GM23338 (cell line): ENCODE data around the gene PIK3R5. TPM values are rescaled to one million over a fixed set of nuclear protein-coding genes. Genes with fewer than 3 reads are reported as not detected.

Experiments
- ATAC-seq: fragments of 200-7000 bp; cut with Tn5 transposase; 3 replicates; pipeline ENCODE4 v1.9.1; 2020
- DNase-seq: peaks from one replicate; pipeline ENCODE4 v3.0.0-alpha.2; 2015; ENCODE audit warnings: low spot score
- H2AFZ ChIP-seq: fragments of 200-600 bp; sonication (generic); 2 replicates; pipeline ENCODE4 v1.8.0; 2016; ENCODE audit warnings: antibody characterized with exemption, mild to moderate bottlenecking, moderate library complexity
- H3F3A ChIP-seq: fragments of 200-600 bp; sonication (generic); replicated peaks from 2 replicates; pipeline ENCODE4 v1.8.0; 2017; ENCODE audit warnings: antibody characterized with exemption, mixed run types, low read depth
- H3K27ac ChIP-seq: fragments of 200-600 bp; sonication (generic); 2 replicates; pipeline ENCODE4 v1.6.1; 2016; ENCODE audit warnings: low read depth
- H3K27me3 ChIP-seq: fragments of 200-600 bp; sonication (generic); 2 replicates; pipeline ENCODE4 v1.8.0; 2016; ENCODE audit warnings: mild to moderate bottlenecking, mixed run types, moderate library complexity; ENCODE audit not compliant: insufficient read depth
- H3K36me3 ChIP-seq: fragments of 200-600 bp; sonication (generic); 2 replicates; pipeline ENCODE4 v1.8.0; 2016; ENCODE audit warnings: mild to moderate bottlenecking; ENCODE audit not compliant: insufficient read depth
- H3K4me1 ChIP-seq: fragments of 200-600 bp; sonication (generic); 2 replicates; pipeline ENCODE4 v1.8.0; 2016; ENCODE audit warnings: mild to moderate bottlenecking, moderate library complexity; ENCODE audit not compliant: insufficient read depth
- H3K4me2 ChIP-seq: fragments of 200-600 bp; sonication (generic); 2 replicates; pipeline ENCODE4 v1.7.1; 2017; ENCODE audit warnings: mixed run types
- H3K4me3 ChIP-seq: fragments of 200-600 bp; sonication (generic); 2 replicates; pipeline ENCODE4 v1.6.1; 2016; ENCODE audit warnings: mixed run types
- H3K79me2 ChIP-seq: fragments of 200-600 bp; sonication (generic); replicated peaks from 2 replicates; pipeline ENCODE4 v1.8.0; 2017; ENCODE audit warnings: mild to moderate bottlenecking; ENCODE audit not compliant: insufficient read depth
- H3K9me2 ChIP-seq: fragments of 200-600 bp; sonication (generic); 2 replicates; pipeline ENCODE4 v1.8.0; 2017; ENCODE audit not compliant: insufficient read depth
- H4K20me1 ChIP-seq: fragments of 200-600 bp; sonication (generic); replicated peaks from 2 replicates; pipeline ENCODE4 v1.8.0; 2017; ENCODE audit warnings: mild to moderate bottlenecking; ENCODE audit not compliant: insufficient read depth
- H3K27ac Mint-ChIP-seq: 2 replicates; pipeline ENCODE4 v1.8.0; 2020; ENCODE audit warnings: inconsistent platforms, mild to moderate bottlenecking, moderate library complexity, mixed read lengths
- H3K27me3 Mint-ChIP-seq: 3 replicates; pipeline ENCODE4 v1.8.0; 2022; ENCODE audit warnings: low read depth, mild to moderate bottlenecking, moderate library complexity, mixed read lengths, inconsistent platforms; ENCODE audit not compliant: insufficient read depth, poor library complexity
- H3K36me3 Mint-ChIP-seq: 3 replicates; pipeline ENCODE4 v1.8.0; 2021; ENCODE audit warnings: low read depth, mild to moderate bottlenecking, inconsistent platforms, moderate library complexity, mixed read lengths
- H3K4me1 Mint-ChIP-seq: 3 replicates; pipeline ENCODE4 v1.8.0; 2020; ENCODE audit warnings: mild to moderate bottlenecking, inconsistent platforms, mixed read lengths
- H3K4me3 Mint-ChIP-seq: 3 replicates; pipeline ENCODE4 v1.8.0; 2021; ENCODE audit warnings: moderate library complexity, mild to moderate bottlenecking, inconsistent platforms, mixed read lengths
- H3K9me3 Mint-ChIP-seq: 3 replicates; pipeline ENCODE4 v1.8.0; 2020; ENCODE audit warnings: moderate library complexity, mild to moderate bottlenecking, inconsistent platforms, mixed read lengths
- CREB1 ChIP-seq: fragments of 250-450 bp; sonication (Bioruptor Pico); IDR thresholded peaks from 2 replicates; pipeline ENCODE4 v1.5.0; 2020; ENCODE audit warnings: low read depth, mild to moderate bottlenecking, moderate library complexity
- EZH2 ChIP-seq: fragments of 200-600 bp; sonication (generic); IDR thresholded peaks from one replicate; pipeline ENCODE4 v1.8.0; 2017; ENCODE audit warnings: antibody characterized with exemption, mild to moderate bottlenecking, low read depth; ENCODE audit not compliant: unreplicated experiment
- JUNB ChIP-seq: IDR thresholded peaks from one replicate; pipeline ENCODE4 v1.6.1; 2016; ENCODE audit warnings: antibody characterized with exemption; ENCODE audit not compliant: unreplicated experiment
- NANOG ChIP-seq: IDR thresholded peaks from 2 replicates; pipeline ENCODE4 v1.6.1; 2016; ENCODE audit warnings: antibody characterized with exemption, borderline replicate concordance
- STAT1 ChIP-seq: IDR thresholded peaks from one replicate; pipeline ENCODE4 v1.6.1; 2016; ENCODE audit warnings: antibody characterized with exemption; ENCODE audit not compliant: unreplicated experiment
- ZNF331 ChIP-seq: fragments of 250-450 bp; sonication (Bioruptor Pico); IDR thresholded peaks from 2 replicates; pipeline ENCODE4 v1.5.0; 2020; ENCODE audit warnings: low read depth, mild to moderate bottlenecking, moderate library complexity
- polyA plus RNA-seq: library from polyadenylated mRNA; unstranded; fragments of >200 nt; fragmentation: Nextera tagmentation; extraction: Ambion mirVana; gene quantifications from 2 replicates; pipeline ENCODE4 v1.2.1, GENCODE V29; 2016
- total RNA-seq: library from RNA; depleted of rRNA; stranded (reverse); fragments of >200 nt; shearing (Covaris generic); gene quantifications from 2 replicates; pipeline ENCODE4 v1.2.3, GENCODE V29; 2014
- TF ChIP-seq, protein P1 (sequence below), 2 experiments: fragments of 200-600 bp in 1 of 2; sonication (generic) in 1 of 2; conservative IDR thresholded peaks; 2 replicates each; pipeline versions ENCODE4 v1.5.1 to v1.6.1; 2016 to 2017; ENCODE audit warnings: antibody characterized with exemption in 2 of 2, low read depth in 2 of 2, mild to moderate bottlenecking in 2 of 2, moderate library complexity in 1 of 2

Gene PIK3R5
- total and polyA plus RNA-seq, 2 experiments from 2014 or later: 1.7 to 9.4 TPM

DNA sequence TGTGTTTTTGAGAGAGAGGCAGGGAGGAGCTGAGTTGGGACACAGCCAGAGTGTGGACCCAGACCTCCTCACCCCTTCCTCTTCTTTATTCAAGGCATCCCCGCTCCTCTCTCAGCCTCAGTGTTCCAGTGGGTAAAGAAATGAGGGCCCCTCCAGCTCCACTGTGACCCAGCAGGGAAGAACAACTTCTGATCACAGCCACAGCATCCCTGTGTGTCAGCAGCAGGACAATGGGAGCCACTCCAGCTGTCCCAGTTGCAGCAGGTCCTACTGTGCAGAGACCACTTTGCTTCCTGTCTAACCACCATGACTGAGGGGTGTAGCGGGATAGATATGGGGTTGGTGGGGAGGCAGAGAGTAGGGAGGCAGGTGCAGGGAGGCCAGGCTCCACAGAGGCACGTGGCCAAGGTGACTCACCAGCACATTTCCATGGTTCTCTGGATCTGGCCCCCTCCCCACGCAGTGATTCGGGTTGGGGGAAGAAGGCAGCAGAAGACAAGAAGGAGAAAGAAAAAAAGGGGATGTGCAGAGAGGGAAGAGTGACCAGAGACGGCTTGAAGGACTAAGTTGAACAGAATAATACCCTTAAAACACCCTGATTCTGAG lies 24.5 kb downstream of the PIK3R5 start:
- H3K27me3 Mint-ChIP-seq: no peaks in the 10 kb centered on the region
- Histone ChIP-seq H3K79me2 (no peaks in the 10 kb centered on the region), H3K4me3 (no peak overlapping the region)

DNA sequence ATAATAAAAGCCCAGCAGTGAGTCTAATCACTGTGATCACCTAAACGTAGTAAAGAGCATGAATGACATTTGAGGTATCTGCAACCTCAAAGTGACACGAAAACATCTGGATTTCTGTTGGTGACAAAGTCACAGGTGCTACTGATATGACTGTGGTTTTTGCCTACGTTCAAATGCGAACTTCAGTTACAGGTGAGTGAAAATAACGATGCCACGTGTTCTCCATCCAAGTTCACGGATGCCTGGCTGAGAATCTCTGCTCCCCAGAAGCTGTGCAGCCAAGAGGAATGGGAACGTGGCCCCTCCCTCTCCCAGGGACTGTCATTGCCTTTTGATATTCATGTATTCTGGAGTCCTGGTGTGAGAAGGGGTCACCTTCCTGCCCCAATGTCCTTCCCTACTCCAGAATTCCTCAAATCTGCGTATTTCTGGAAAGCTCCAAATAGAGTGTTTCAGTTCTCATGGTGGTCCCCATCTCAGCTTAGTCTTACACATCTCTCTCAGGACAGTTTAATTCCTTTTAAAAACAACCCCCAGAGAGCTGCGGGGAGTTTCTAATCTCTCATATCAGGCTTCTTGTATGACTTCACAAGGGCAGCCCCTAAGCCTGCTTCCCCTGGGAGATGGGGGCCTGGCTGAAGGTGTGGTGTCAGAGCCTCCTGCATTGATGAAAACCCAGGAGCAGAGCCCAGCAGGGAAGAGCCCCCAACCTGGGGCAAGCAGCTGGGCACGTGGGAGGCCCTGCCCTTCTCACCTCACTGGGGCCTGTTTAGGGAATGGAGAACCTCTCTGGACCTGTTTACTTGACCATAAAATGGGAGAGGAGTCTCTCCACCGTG lies 25.8 kb downstream of the PIK3R5 start:
- H3K79me2 ChIP-seq: no peaks in the 10 kb centered on the region
- peaks cover 12% of the 10 kb centered on the region; the same call in 1 of the 2 replicates for H3K4me1 ChIP-seq
- H3K9me2 ChIP-seq: 0 out of 2 replicates have a peak, but pooled peaks cover 2% of the 10 kb centered on the region
- Mint-ChIP-seq H3K4me1 (peaks cover 24% of the 10 kb centered on the region), H3K9me3 (peaks cover 3% of the 10 kb centered on the region; the same call in 2 of the 3 replicates), H3K27ac (no peak overlapping the region), H3K36me3 (peaks cover 2% of the 10 kb centered on the region; the same call in 1 of the 3 replicates), H3K27me3 (no peaks in the 10 kb centered on the region), H3K4me3 (no peak overlapping the region)
- DNase-seq (peak; percentile 10), ATAC-seq (peak; percentile 45)
- no peak overlapping the region for H3K27ac ChIP-seq
- H3K4me2 ChIP-seq: no peak overlapping the region
- H2AFZ ChIP-seq: no peak overlapping the region
- no peaks in the 10 kb centered on the region for H3K36me3 ChIP-seq
- no peak overlapping the region for H3K4me3 ChIP-seq
- no peaks in the 10 kb centered on the region for H3F3A ChIP-seq
- TF ChIP-seq CREB1 (CRISPR knock-in tag): no peak
- TF ChIP-seq JUNB: no peak
- TF ChIP-seq NANOG: no peak
- TF ChIP-seq EZH2: no peak
- TF ChIP-seq STAT1: no peak
- TF ChIP-seq, protein P1, sequence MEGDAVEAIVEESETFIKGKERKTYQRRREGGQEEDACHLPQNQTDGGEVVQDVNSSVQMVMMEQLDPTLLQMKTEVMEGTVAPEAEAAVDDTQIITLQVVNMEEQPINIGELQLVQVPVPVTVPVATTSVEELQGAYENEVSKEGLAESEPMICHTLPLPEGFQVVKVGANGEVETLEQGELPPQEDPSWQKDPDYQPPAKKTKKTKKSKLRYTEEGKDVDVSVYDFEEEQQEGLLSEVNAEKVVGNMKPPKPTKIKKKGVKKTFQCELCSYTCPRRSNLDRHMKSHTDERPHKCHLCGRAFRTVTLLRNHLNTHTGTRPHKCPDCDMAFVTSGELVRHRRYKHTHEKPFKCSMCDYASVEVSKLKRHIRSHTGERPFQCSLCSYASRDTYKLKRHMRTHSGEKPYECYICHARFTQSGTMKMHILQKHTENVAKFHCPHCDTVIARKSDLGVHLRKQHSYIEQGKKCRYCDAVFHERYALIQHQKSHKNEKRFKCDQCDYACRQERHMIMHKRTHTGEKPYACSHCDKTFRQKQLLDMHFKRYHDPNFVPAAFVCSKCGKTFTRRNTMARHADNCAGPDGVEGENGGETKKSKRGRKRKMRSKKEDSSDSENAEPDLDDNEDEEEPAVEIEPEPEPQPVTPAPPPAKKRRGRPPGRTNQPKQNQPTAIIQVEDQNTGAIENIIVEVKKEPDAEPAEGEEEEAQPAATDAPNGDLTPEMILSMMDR (conservative IDR thresholded peaks at IDR 0.05; ENCODE audit: low read depth in 2 of 2): no peak
- TF ChIP-seq ZNF331 (CRISPR knock-in tag): no peak
- H3K27me3 ChIP-seq: no peaks in the 10 kb centered on the region
- no peaks in the 10 kb centered on the region for H4K20me1 ChIP-seq

More for the DNA sequence above, 24.5 kb downstream of the PIK3R5 start:
- Histone ChIP-seq H3K27me3 (no peaks in the 10 kb centered on the region), H4K20me1 (no peaks in the 10 kb centered on the region), H3K9me2 (0 out of 2 replicates have a peak, but pooled peaks cover 2% of the 10 kb centered on the region), H2AFZ (no peak overlapping the region), H3K4me1 (peaks cover 12% of the 10 kb centered on the region; the same call in 1 of the 2 replicates), H3K4me2 (no peak overlapping the region), H3K36me3 (no peaks in the 10 kb centered on the region), H3K27ac (no peak overlapping the region), H3F3A (no peaks in the 10 kb centered on the region)
- Mint-ChIP-seq H3K27ac (no peak overlapping the region; the same call in 1 of the 2 replicates), H3K4me1 (peaks cover 21% of the 10 kb centered on the region), H3K36me3 (peaks cover 2% of the 10 kb centered on the region; the same call in 1 of the 3 replicates), H3K9me3 (peaks cover 3% of the 10 kb centered on the region; the same call in 2 of the 3 replicates), H3K4me3 (no peak overlapping the region; the same call in 2 of the 3 replicates)
- no peak for TF ChIP-seq JUNB
- TF ChIP-seq, protein P1 (conservative IDR thresholded peaks at IDR 0.05; ENCODE audit: low read depth in 2 of 2): no peak
- ATAC-seq (peak; percentile 66), DNase-seq (no peak)
